Neural cell (in vitro differentiated cells): Measurements from ENCODE around the gene USP37. TPM values are rescaled to one million over a fixed set of nuclear protein-coding genes. Genes with fewer than 3 reads are reported as not detected.
A peak's percentile ranks its signal among the peaks of the same experiment; 100 is the strongest.

Experiments used
- H2AFZ ChIP-seq: fragments of 200-600, 300-800 bp; sonication (generic), shearing (Covaris generic); 2 replicates; pipeline ENCODE4 v1.6.0; 2014; ENCODE audit warnings: low read depth, mild to moderate bottlenecking, antibody characterized with exemption, low read length, moderate library complexity
- H3F3A ChIP-seq: fragments of 200-600 bp; shearing (Covaris generic); 2 replicates; pipeline ENCODE4 v1.6.1; 2016; ENCODE audit warnings: mild to moderate bottlenecking, moderate library complexity, mixed read lengths, antibody characterized with exemption, low read length; ENCODE audit not compliant: insufficient read depth, poor library complexity, severe bottlenecking
- H3K27ac ChIP-seq: fragments of 200-600, 300-800 bp; sonication (generic), shearing (Covaris generic); 2 replicates; pipeline ENCODE4 v1.5.1; 2014; ENCODE audit warnings: mild to moderate bottlenecking, low read length, moderate library complexity
- H3K27me3 ChIP-seq: fragments of 300-800, 200-600 bp; sonication (generic), shearing (Covaris generic); 2 replicates; pipeline ENCODE4 v1.6.0; 2014; ENCODE audit warnings: mild to moderate bottlenecking, low read depth, low read length, moderate library complexity; ENCODE audit not compliant: insufficient read depth
- H3K36me3 ChIP-seq: fragments of 300-800, 200-600 bp; sonication (generic), shearing (Covaris generic); 2 replicates; pipeline ENCODE4 v1.5.1; 2014; ENCODE audit warnings: mild to moderate bottlenecking, antibody characterized with exemption, low read length, moderate library complexity; ENCODE audit not compliant: insufficient read depth
- H3K4me2 ChIP-seq: fragments of 300-800, 200-600 bp; sonication (generic), shearing (Covaris generic); 2 replicates; pipeline ENCODE4 v1.6.0; 2014; ENCODE audit warnings: mild to moderate bottlenecking, low read length
- H3K4me3 ChIP-seq: fragments of 300-800, 200-600 bp; sonication (generic), shearing (Covaris generic); 2 replicates; pipeline ENCODE4 v1.5.1; 2014; ENCODE audit warnings: mild to moderate bottlenecking, low read length, moderate library complexity
- H3K79me2 ChIP-seq: fragments of 200-600 bp; shearing (Covaris generic); replicated peaks from 2 replicates; pipeline ENCODE4 v1.6.0; 2014; ENCODE audit warnings: mild to moderate bottlenecking, low read length, moderate library complexity; ENCODE audit not compliant: insufficient read depth
- H3K9ac ChIP-seq: fragments of 300-800, 200-600 bp; sonication (generic), shearing (Covaris generic); 2 replicates; pipeline ENCODE4 v1.6.1; 2016; ENCODE audit warnings: mild to moderate bottlenecking, low read length, mixed read lengths
- H3K9me2 ChIP-seq: fragments of 200-600 bp; shearing (Covaris generic); 2 replicates; pipeline ENCODE4 v1.6.1; 2016; ENCODE audit warnings: mild to moderate bottlenecking, low read length, mixed read lengths; ENCODE audit not compliant: insufficient read depth
- H3K9me3 ChIP-seq: fragments of 200-600, 300-800 bp; sonication (generic), shearing (Covaris generic); 2 replicates; pipeline ENCODE4 v1.6.1; 2016; ENCODE audit warnings: mild to moderate bottlenecking, mixed run types, low read length, moderate library complexity, mixed read lengths
- H4K20me1 ChIP-seq: fragments of 200-600 bp; shearing (Covaris generic); 2 replicates; pipeline ENCODE4 v1.6.1; 2016; ENCODE audit warnings: mild to moderate bottlenecking, mixed run types; ENCODE audit not compliant: insufficient read depth
- EP300 ChIP-seq: fragments of 450-650 bp; conservative IDR thresholded peaks from 2 replicates; pipeline ENCODE4 v1.6.1; 2014; ENCODE audit warnings: antibody characterized with exemption, mild to moderate bottlenecking, moderate library complexity; ENCODE audit not compliant: poor library complexity, severe bottlenecking
- EZH2 ChIP-seq: fragments of 200-600, 300-800 bp; shearing (Covaris generic), sonication (generic); IDR thresholded peaks from 2 replicates; pipeline ENCODE4 v1.6.1; 2014; ENCODE audit warnings: antibody characterized with exemption, low read length, borderline replicate concordance, mild to moderate bottlenecking; ENCODE audit not compliant: insufficient read depth, poor library complexity, severe bottlenecking
- MXI1 ChIP-seq: fragments of 450-650 bp; conservative IDR thresholded peaks from 2 replicates; pipeline ENCODE4 v1.6.1; 2014; ENCODE audit warnings: antibody characterized with exemption, mild to moderate bottlenecking; ENCODE audit not compliant: poor library complexity, severe bottlenecking
- POLR2AphosphoS5 ChIP-seq: IDR thresholded peaks from 2 replicates; pipeline ENCODE4 v1.6.1; 2012
- RAD21 ChIP-seq: fragments of 450-650 bp; conservative IDR thresholded peaks from 2 replicates; pipeline ENCODE4 v1.6.1; 2014; ENCODE audit warnings: antibody characterized with exemption, mild to moderate bottlenecking, moderate library complexity
- SMC3 ChIP-seq: fragments of 450-650 bp; conservative IDR thresholded peaks from 2 replicates; pipeline ENCODE4 v1.6.1; 2014; ENCODE audit warnings: antibody characterized with exemption, mild to moderate bottlenecking, moderate library complexity; ENCODE audit not compliant: poor library complexity
- TAF1 ChIP-seq: IDR thresholded peaks from 2 replicates; pipeline ENCODE4 v1.6.1; 2012; ENCODE audit warnings: low read depth
- polyA plus RNA-seq: library from polyadenylated mRNA; depleted of rRNA; stranded (reverse); fragments of >200 nt; gene quantifications from 2 replicates; pipeline ENCODE4 v1.2.3, GENCODE V29; 2014
- TF ChIP-seq, protein P1 (sequence below): IDR thresholded peaks from 2 replicates; pipeline ENCODE4 v1.6.1; 2012; ENCODE audit warnings: borderline replicate concordance
- TF ChIP-seq, protein P2 (sequence below): fragments of 450-650 bp; IDR thresholded peaks from 2 replicates; pipeline ENCODE4 v1.5.1; 2014; ENCODE audit warnings: antibody characterized with exemption, mild to moderate bottlenecking, moderate library complexity; ENCODE audit not compliant: poor library complexity, severe bottlenecking

USP37 gene
- polyA plus RNA-seq, 1 donor from 2014 or later: 16.5 TPM

DNA sequence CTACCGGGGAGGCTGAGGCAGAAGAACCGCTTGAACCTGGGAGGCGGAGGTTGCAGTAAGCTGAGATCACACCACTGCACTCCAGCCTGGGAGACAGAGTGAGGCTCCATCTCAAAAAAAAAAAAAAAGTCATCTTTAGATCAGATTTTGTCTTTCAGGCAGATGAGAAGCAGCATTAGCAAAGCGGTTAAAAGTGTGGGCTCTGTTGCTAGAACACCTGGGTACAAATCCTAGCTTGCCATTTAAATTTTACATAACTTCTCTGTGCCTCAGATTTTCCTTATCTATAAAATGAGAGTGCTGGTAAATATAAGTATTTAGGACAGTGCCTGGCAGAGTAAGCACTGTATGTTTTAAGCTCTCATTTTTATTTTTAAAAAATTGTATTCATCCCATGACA, 8.7 kb upstream of the USP37 start:
- H4K20me1 ChIP-seq: no peaks in the 10 kb centered on the region
- H3K79me2 ChIP-seq: peaks cover 76% of the 10 kb centered on the region

DNA sequence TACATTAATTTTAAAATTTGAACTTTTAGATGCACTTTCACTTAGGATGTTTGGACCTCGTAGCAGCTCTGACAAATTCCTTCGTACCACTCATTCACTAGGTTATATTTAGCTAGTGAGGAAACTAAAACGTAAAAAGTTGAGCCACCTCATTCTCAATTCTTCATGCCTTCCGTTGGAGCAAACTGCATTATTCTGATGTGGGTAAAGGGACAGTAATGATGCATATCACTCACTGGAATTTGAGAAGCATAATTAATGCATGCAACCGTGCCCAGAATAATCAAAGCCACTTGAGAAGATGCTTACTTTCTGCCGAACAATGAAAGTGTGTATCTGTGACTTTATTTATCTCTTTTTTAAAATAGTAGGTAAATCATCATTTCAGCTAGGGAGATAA, 2.7 kb upstream of the USP37 start:
- no peaks in the 10 kb centered on the region for H3K9me3 ChIP-seq
- TF ChIP-seq EZH2 (no peak), RAD21 (no peak), SMC3 (no peak), POLR2AphosphoS5 (no peak), EP300 (no peak), TAF1 (no peak), MXI1 (no peak)
- TF ChIP-seq, protein P1, sequence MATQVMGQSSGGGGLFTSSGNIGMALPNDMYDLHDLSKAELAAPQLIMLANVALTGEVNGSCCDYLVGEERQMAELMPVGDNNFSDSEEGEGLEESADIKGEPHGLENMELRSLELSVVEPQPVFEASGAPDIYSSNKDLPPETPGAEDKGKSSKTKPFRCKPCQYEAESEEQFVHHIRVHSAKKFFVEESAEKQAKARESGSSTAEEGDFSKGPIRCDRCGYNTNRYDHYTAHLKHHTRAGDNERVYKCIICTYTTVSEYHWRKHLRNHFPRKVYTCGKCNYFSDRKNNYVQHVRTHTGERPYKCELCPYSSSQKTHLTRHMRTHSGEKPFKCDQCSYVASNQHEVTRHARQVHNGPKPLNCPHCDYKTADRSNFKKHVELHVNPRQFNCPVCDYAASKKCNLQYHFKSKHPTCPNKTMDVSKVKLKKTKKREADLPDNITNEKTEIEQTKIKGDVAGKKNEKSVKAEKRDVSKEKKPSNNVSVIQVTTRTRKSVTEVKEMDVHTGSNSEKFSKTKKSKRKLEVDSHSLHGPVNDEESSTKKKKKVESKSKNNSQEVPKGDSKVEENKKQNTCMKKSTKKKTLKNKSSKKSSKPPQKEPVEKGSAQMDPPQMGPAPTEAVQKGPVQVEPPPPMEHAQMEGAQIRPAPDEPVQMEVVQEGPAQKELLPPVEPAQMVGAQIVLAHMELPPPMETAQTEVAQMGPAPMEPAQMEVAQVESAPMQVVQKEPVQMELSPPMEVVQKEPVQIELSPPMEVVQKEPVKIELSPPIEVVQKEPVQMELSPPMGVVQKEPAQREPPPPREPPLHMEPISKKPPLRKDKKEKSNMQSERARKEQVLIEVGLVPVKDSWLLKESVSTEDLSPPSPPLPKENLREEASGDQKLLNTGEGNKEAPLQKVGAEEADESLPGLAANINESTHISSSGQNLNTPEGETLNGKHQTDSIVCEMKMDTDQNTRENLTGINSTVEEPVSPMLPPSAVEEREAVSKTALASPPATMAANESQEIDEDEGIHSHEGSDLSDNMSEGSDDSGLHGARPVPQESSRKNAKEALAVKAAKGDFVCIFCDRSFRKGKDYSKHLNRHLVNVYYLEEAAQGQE: no peak
- TF ChIP-seq, protein P2, sequence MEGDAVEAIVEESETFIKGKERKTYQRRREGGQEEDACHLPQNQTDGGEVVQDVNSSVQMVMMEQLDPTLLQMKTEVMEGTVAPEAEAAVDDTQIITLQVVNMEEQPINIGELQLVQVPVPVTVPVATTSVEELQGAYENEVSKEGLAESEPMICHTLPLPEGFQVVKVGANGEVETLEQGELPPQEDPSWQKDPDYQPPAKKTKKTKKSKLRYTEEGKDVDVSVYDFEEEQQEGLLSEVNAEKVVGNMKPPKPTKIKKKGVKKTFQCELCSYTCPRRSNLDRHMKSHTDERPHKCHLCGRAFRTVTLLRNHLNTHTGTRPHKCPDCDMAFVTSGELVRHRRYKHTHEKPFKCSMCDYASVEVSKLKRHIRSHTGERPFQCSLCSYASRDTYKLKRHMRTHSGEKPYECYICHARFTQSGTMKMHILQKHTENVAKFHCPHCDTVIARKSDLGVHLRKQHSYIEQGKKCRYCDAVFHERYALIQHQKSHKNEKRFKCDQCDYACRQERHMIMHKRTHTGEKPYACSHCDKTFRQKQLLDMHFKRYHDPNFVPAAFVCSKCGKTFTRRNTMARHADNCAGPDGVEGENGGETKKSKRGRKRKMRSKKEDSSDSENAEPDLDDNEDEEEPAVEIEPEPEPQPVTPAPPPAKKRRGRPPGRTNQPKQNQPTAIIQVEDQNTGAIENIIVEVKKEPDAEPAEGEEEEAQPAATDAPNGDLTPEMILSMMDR: no peak
- no peak overlapping the region for H2AFZ ChIP-seq
- peaks cover 7% of the 10 kb centered on the region for H3K36me3 ChIP-seq
- no peaks in the 10 kb centered on the region for H3F3A ChIP-seq
- peak overlapping the region; percentile 67 for H3K4me3 ChIP-seq
- peak overlapping the region; percentile 60 for H3K4me2 ChIP-seq
- H3K9me2 ChIP-seq: no peaks in the 10 kb centered on the region
- H3K27me3 ChIP-seq: no peaks in the 10 kb centered on the region
- no peaks in the 10 kb centered on the region for H4K20me1 ChIP-seq
- peak overlapping the region; percentile 90 for H3K9ac ChIP-seq
- no peak overlapping the region for H3K27ac ChIP-seq
- H3K79me2 ChIP-seq: peaks cover 89% of the 10 kb centered on the region

More for the DNA sequence above, 8.7 kb upstream of the USP37 start:
- Histone ChIP-seq H3K9ac (no peak overlapping the region), H3F3A (no peaks in the 10 kb centered on the region), H3K9me3 (no peaks in the 10 kb centered on the region), H3K36me3 (peaks cover 7% of the 10 kb centered on the region), H3K27me3 (no peaks in the 10 kb centered on the region), H3K27ac (no peak overlapping the region), H3K9me2 (no peaks in the 10 kb centered on the region), H2AFZ (no peak overlapping the region), H3K4me3 (no peak overlapping the region), H3K4me2 (no peak overlapping the region)
- TF ChIP-seq SMC3 (no peak), MXI1 (no peak), POLR2AphosphoS5 (no peak), RAD21 (no peak), EZH2 (no peak), EP300 (no peak), TAF1 (no peak)
- TF ChIP-seq, protein P2: no peak
- TF ChIP-seq, protein P1: no peak
